HL-60 (cell line): Measurements from ENCODE around the gene ARMH4.

Experiments used
- POLR2AphosphoS5 ChIP-seq: IDR thresholded peaks from 2 replicates; pipeline ENCODE4 v1.6.1; 2012; ENCODE audit warnings: low read depth
- SPI1 ChIP-seq: IDR thresholded peaks from 2 replicates; pipeline ENCODE4 v1.6.1; 2012; ENCODE audit warnings: low read depth, mild to moderate bottlenecking, borderline replicate concordance
- TF ChIP-seq, protein P1 (sequence below): IDR thresholded peaks from one replicate; pipeline ENCODE4 v1.5.1; 2011; ENCODE audit warnings: low read length, control low read depth, inconsistent platforms; ENCODE audit not compliant: insufficient read depth

DNA sequence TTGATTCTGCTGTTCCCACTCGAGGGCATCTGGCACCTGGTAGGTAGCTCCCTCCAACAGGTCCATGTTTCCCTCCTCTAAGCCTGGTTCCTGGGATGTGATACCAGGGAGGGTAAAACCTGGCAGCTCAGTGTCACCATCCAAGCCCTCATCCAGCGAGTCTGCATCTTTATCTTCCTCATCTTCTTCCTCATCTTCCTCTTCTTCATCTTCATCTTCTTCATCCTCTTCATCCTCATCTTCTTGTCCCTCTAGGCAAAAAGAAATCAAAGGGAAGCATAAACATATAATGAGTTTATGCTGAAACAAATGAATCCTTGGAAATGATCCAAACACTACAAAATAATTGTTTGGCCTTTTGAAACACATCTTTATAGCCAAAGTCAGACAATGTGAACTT lies 55.3 kb downstream of the ARMH4 start:
- TF ChIP-seq SPI1 (no peak), POLR2AphosphoS5 (no peak)
- TF ChIP-seq, protein P1, sequence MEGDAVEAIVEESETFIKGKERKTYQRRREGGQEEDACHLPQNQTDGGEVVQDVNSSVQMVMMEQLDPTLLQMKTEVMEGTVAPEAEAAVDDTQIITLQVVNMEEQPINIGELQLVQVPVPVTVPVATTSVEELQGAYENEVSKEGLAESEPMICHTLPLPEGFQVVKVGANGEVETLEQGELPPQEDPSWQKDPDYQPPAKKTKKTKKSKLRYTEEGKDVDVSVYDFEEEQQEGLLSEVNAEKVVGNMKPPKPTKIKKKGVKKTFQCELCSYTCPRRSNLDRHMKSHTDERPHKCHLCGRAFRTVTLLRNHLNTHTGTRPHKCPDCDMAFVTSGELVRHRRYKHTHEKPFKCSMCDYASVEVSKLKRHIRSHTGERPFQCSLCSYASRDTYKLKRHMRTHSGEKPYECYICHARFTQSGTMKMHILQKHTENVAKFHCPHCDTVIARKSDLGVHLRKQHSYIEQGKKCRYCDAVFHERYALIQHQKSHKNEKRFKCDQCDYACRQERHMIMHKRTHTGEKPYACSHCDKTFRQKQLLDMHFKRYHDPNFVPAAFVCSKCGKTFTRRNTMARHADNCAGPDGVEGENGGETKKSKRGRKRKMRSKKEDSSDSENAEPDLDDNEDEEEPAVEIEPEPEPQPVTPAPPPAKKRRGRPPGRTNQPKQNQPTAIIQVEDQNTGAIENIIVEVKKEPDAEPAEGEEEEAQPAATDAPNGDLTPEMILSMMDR, result no peak
